Measurements from ENCODE around the gene ENHO.

- no peak for TF ChIP-seq CTCF (optimal IDR thresholded peaks at IDR 0.05 in 1 of 3, IDR thresholded peaks at IDR 0.05 in 1 of 3, conservative IDR thresholded peaks at IDR 0.05 in 1 of 3; ENCODE audit: extremely low read depth in 1 of 3, insufficient read depth in 2 of 3, low read length in 3 of 3)
- TF ChIP-seq EZH2 (IDR thresholded peaks at IDR 0.05; ENCODE audit: low read length) = no peak
Measured at GRCh38 chr9:34506623-34507022, 16.2 kb downstream of the ENHO start.

All from keratinocyte (primary cell).